Measurements from ENCODE around the gene ADK. TPM values are rescaled to one million over a fixed set of nuclear protein-coding genes. Genes with fewer than 3 reads are reported as not detected.

Gene ADK
- total RNA-seq, 1 experiment from 2014 or later = 159 TPM

DNA sequence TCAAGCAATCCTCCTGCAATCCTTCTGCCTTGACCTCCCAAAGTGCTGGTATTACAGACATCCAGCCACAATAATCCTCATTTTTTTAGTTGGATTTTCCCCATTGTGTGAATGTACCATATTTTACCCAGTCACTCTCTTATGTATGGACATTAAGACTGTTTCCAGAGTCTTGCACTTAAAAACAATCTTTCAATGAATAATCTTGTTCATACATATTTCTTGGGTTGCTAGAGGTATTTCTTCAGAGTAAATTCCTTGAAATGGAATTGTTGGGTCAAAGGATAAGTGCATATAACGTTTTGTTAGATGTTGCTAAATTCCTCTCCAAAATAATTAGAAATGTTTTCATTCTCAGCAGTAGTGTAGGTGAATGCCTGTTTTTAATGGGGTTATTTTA lies 392.3 kb downstream of the ADK start:
- Histone ChIP-seq H3K27me3 (ENCODE audit: insufficient read depth, low read depth) (no peaks in the 10 kb centered on the region), H3K27ac (no peak overlapping the region), H3K9me3 (ENCODE audit: insufficient read depth, low read depth) (no peaks in the 10 kb centered on the region; the same call in 1 of the 2 replicates), H3K4me3 (no peak overlapping the region), H4K20me1 (ENCODE audit: insufficient read depth) (no peaks in the 10 kb centered on the region; the same call in 1 of the 2 replicates), H3K9me2 (ENCODE audit: insufficient read depth) (no peaks in the 10 kb centered on the region), H3K4me1 (replicated peaks; ENCODE audit: insufficient read depth) (0 out of 2 replicates have a peak, but pooled peaks cover 4% of the 10 kb centered on the region), H3K4me2 (no peak overlapping the region), H3K36me3 (ENCODE audit: low read depth) (no peaks in the 10 kb centered on the region), H2AFZ (no peak overlapping the region), H3K79me2 (ENCODE audit: low read depth) (no peaks in the 10 kb centered on the region), H3F3A (ENCODE audit: insufficient read depth, low read depth) (no peaks in the 10 kb centered on the region)
- CTCF ChIA-PET = no interaction called here
- BruUV-seq (replicated peaks) = no TSS peak
- intact Hi-C loops (cut with micrococcal nuclease; ENCODE audit: unreplicated experiment) = no loop called here
- no peak for TF ChIP-seq EZH2 (IDR thresholded peaks at IDR 0.05; ENCODE audit: low read depth)
- TF ChIP-seq CTCF (conservative IDR thresholded peaks at IDR 0.05) = no peak
- no peak for DNase-seq
- POLR2A ChIA-PET (ENCODE audit: unreplicated experiment) = no interaction called here

GRCh38 chr10:74544106-74544505 lies 393.1 kb downstream of the ADK start:
- Histone ChIP-seq H3K27me3 (ENCODE audit: insufficient read depth, low read depth) (no peaks in the 10 kb centered on the region), H3K4me1 (replicated peaks; ENCODE audit: insufficient read depth) (0 out of 2 replicates have a peak, but pooled peaks cover 4% of the 10 kb centered on the region), H2AFZ (no peak overlapping the region), H3K27ac (no peak overlapping the region), H3K36me3 (ENCODE audit: low read depth) (no peaks in the 10 kb centered on the region), H3K4me2 (no peak overlapping the region), H3K9me2 (ENCODE audit: insufficient read depth) (no peaks in the 10 kb centered on the region), H3K79me2 (ENCODE audit: low read depth) (no peaks in the 10 kb centered on the region), H4K20me1 (ENCODE audit: insufficient read depth) (no peaks in the 10 kb centered on the region; the same call in 1 of the 2 replicates), H3K9me3 (ENCODE audit: insufficient read depth, low read depth) (no peaks in the 10 kb centered on the region; the same call in 1 of the 2 replicates), H3F3A (ENCODE audit: insufficient read depth, low read depth) (peaks cover 5% of the 10 kb centered on the region; the same call in 1 of the 2 replicates), H3K4me3 (no peak overlapping the region)
- intact Hi-C loops (cut with micrococcal nuclease; ENCODE audit: unreplicated experiment) = no loop called here
- DNase-seq = no peak
- no TSS peak for BruUV-seq (replicated peaks)
- ChIA-PET CTCF (no interaction called here), POLR2A (ENCODE audit: unreplicated experiment) (no interaction called here)
- TF ChIP-seq CTCF (conservative IDR thresholded peaks at IDR 0.05) (no peak), EZH2 (IDR thresholded peaks at IDR 0.05; ENCODE audit: low read depth) (no peak)

DNA sequence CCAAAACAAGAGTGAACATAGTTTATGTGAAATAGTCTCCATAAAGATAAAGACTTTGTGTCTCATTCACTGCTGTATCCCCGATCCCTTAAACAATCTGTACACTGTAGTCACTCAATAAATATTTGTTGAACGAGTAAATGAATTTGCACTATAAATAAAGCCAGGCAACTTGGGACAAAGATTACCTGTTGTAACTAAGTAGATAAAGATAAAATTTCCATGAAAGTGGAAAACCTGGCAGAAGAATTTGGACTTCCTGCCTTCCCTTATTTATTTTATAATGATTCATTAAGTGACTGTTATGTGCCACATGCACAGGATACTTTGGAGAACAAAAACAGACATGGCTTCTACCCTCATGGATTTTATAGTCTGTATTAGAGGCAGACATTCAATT lies 397.7 kb downstream of the ADK start:
- no peak for DNase-seq
- TF ChIP-seq EZH2 (IDR thresholded peaks at IDR 0.05; ENCODE audit: low read depth) (no peak), CTCF (conservative IDR thresholded peaks at IDR 0.05) (no peak)
- no peaks in the 10 kb centered on the region for H3K79me2 ChIP-seq (ENCODE audit: low read depth)
- H3K4me3 ChIP-seq = no peak overlapping the region
- H3K27me3 ChIP-seq (ENCODE audit: insufficient read depth, low read depth) = no peaks in the 10 kb centered on the region
- no peaks in the 10 kb centered on the region for H3K9me2 ChIP-seq (ENCODE audit: insufficient read depth)
- no peaks in the 10 kb centered on the region; the same call in 1 of the 2 replicates for H3K9me3 ChIP-seq (ENCODE audit: insufficient read depth, low read depth)
- no peak overlapping the region for H3K27ac ChIP-seq
- H3F3A ChIP-seq (ENCODE audit: insufficient read depth, low read depth) = peaks cover 5% of the 10 kb centered on the region; the same call in 1 of the 2 replicates
- H3K4me2 ChIP-seq = no peak overlapping the region
- H3K36me3 ChIP-seq (ENCODE audit: low read depth) = no peaks in the 10 kb centered on the region
- intact Hi-C loops (cut with micrococcal nuclease; ENCODE audit: unreplicated experiment) = no loop called here
- BruUV-seq (replicated peaks) = no TSS peak
- CTCF ChIA-PET = no interaction called here
- H3K4me1 ChIP-seq (replicated peaks; ENCODE audit: insufficient read depth) = 0 out of 2 replicates have a peak, but pooled peaks cover 4% of the 10 kb centered on the region
- no peaks in the 10 kb centered on the region; the same call in 1 of the 2 replicates for H4K20me1 ChIP-seq (ENCODE audit: insufficient read depth)
- H2AFZ ChIP-seq = no peak overlapping the region
- POLR2A ChIA-PET (ENCODE audit: unreplicated experiment) = no interaction called here
